Measurements from ENCODE around the gene BOK.

GRCh38 chr2:241607162-241607885 is 48.8 kb downstream of the BOK start:
- TF ChIP-seq, protein P1, sequence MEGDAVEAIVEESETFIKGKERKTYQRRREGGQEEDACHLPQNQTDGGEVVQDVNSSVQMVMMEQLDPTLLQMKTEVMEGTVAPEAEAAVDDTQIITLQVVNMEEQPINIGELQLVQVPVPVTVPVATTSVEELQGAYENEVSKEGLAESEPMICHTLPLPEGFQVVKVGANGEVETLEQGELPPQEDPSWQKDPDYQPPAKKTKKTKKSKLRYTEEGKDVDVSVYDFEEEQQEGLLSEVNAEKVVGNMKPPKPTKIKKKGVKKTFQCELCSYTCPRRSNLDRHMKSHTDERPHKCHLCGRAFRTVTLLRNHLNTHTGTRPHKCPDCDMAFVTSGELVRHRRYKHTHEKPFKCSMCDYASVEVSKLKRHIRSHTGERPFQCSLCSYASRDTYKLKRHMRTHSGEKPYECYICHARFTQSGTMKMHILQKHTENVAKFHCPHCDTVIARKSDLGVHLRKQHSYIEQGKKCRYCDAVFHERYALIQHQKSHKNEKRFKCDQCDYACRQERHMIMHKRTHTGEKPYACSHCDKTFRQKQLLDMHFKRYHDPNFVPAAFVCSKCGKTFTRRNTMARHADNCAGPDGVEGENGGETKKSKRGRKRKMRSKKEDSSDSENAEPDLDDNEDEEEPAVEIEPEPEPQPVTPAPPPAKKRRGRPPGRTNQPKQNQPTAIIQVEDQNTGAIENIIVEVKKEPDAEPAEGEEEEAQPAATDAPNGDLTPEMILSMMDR (conservative IDR thresholded peaks at IDR 0.05; ENCODE audit: low read length): no peak
- TF ChIP-seq EZH2phosphoT487 (IDR thresholded peaks at IDR 0.05; ENCODE audit: borderline replicate concordance): no peak
